ENCODE measurements around the gene HELZ2.

- TF ChIP-seq CTCF (IDR thresholded peaks at IDR 0.05) (no peak), POLR2A (IDR thresholded peaks at IDR 0.05) (no peak)
Measured at GRCh38 chr20:63545814-63546213, 28.2 kb downstream of the HELZ2 start.
